D341Med (cell line): ENCODE measurements around the gene LCE2B.

Experiments used
- DNase-seq: peaks from one replicate; pipeline ENCODE4 v3.0.0; 2012; ENCODE audit warnings: low spot score

Gene LCE2B

DNA sequence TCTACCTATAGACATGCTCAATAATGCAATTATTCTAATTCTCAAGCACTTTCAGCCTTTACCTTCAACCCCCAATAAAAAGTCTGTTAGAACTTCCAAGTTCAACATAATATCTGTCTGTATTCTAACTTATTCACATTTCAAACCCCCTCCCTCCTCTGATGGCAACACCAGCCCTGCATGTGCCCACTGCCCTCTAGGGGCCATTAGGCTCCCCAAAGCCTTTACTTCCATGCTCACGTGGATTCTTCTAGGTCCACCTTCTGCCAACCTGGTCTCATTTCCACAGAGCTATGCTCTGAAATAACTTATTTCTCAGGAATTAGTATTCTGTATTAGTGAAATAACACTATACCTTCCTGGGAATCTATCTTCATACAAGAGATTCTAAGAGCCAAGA lies 49.7 kb downstream of the LCE2B start:
- DNase-seq: no peak
